K562 (cell line): ENCODE data around the gene BCAS3.

Source experiments
- CBX8 ChIP-seq: fragments of 200-600 bp; sonication (generic); IDR thresholded peaks from 2 replicates; pipeline ENCODE4 v1.6.1; 2012; ENCODE audit warnings: borderline replicate concordance, mixed run types, low read depth, mild to moderate bottlenecking, moderate library complexity, mixed read lengths, low read length, control low read depth, inconsistent platforms; ENCODE audit not compliant: poor library complexity, severe bottlenecking; ENCODE audit errors: extremely low read depth
- FOXK2 ChIP-seq, 2 experiments: fragments of 450-650 bp; IDR thresholded peaks in 1 of 2; conservative IDR thresholded peaks in 1 of 2; 2 replicates each; pipeline ENCODE4 v1.6.1; 2016; ENCODE audit warnings: low read depth in 2 of 2, mild to moderate bottlenecking in 1 of 2
- GABPA ChIP-seq: fragments of 200-800 bp; sonication (Bioruptor generic); conservative IDR thresholded peaks from 2 replicates; pipeline ENCODE4 v1.6.1; 2016; ENCODE audit warnings: low read depth, missing genetic modification characterization, missing compliant biosample characterization
- HDAC2 ChIP-seq: fragments of 450-650 bp; IDR thresholded peaks from 2 replicates; pipeline ENCODE4 v1.6.1; 2016; ENCODE audit warnings: mild to moderate bottlenecking
- HDGF ChIP-seq: fragments of 450-650 bp; IDR thresholded peaks from 2 replicates; pipeline ENCODE4 v1.6.1; 2016
- NCOR1 ChIP-seq: fragments of 450-650 bp; IDR thresholded peaks from 2 replicates; pipeline ENCODE4 v1.6.1; 2016; ENCODE audit warnings: mild to moderate bottlenecking, moderate library complexity
- POLR2A ChIP-seq: fragments of 450-650 bp; conservative IDR thresholded peaks from 2 replicates; pipeline ENCODE4 v1.6.1; 2016
- RBBP5 ChIP-seq: fragments of 200-600 bp; sonication (generic); IDR thresholded peaks from 2 replicates; pipeline ENCODE4 v1.6.1; 2012; ENCODE audit warnings: borderline replicate concordance, mild to moderate bottlenecking, low read length, control low read depth, inconsistent platforms; ENCODE audit not compliant: insufficient read depth, poor library complexity, severe bottlenecking
- RFX5 ChIP-seq: IDR thresholded peaks from 2 replicates; pipeline ENCODE4 v1.6.1; 2011; ENCODE audit warnings: low read depth, mild to moderate bottlenecking, improper control_type of control experiment, low read length
- THRAP3 ChIP-seq: fragments of 450-650 bp; IDR thresholded peaks from 2 replicates; pipeline ENCODE4 v1.6.1; 2016; ENCODE audit warnings: mild to moderate bottlenecking, inconsistent platforms, borderline replicate concordance
- ZNF121 ChIP-seq: sonication (generic); formaldehyde crosslinking; conservative IDR thresholded peaks from 2 replicates; pipeline ENCODE4 v1.8.0; 2022; ENCODE audit warnings: missing genetic modification reagents
- TF ChIP-seq, protein P1 (sequence below): fragments of 150-350 bp; conservative IDR thresholded peaks from 2 replicates; pipeline ENCODE4 v1.6.1; 2014; ENCODE audit warnings: low read length
- TF ChIP-seq, protein P2 (sequence below), 2 experiments: fragments of 450-650 bp in 1 of 2; sonication (generic) in 1 of 2; formaldehyde crosslinking in 1 of 2; IDR thresholded peaks; 2 replicates each; pipeline versions ENCODE4 v1.7.1 to v1.9.0; 2016 to 2022; ENCODE audit warnings: inconsistent platforms in 1 of 2, mild to moderate bottlenecking in 1 of 2, missing genetic modification reagents in 1 of 2
- TF ChIP-seq, protein P3 (sequence below), 3 experiments: IDR thresholded peaks in 2 of 3; conservative IDR thresholded peaks in 1 of 3; 2 replicates each; pipeline ENCODE4 v1.5.1; 2011 to 2012; ENCODE audit warnings: low read length in 3 of 3, mild to moderate bottlenecking in 3 of 3, control low read depth in 2 of 3, improper control_type of control experiment in 1 of 3, inconsistent platforms in 1 of 3, low read depth in 1 of 3, mixed read lengths in 1 of 3, moderate library complexity in 1 of 3; ENCODE audit not compliant: insufficient read depth in 2 of 3

DNA sequence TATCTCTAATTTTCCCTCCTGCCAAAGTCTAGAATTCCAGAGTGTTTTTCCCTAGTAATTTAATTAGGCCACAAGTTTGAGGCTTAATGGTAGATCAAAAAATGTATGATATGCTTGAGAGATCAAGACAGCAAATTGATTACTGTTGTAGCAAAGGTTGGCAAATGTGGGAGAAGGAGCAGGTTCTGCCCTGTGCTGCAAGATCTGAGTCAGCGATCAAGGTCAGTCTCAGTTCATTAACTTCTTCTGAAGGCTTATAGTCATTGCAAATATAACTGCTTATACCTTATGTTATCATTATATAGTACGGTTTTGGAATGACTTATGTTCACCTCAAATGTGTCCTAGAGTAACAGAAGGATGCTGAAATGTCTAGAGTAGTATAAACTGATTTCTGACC is 490.9 kb downstream of the BCAS3 start:
- TF ChIP-seq POLR2A (no peak), NCOR1 (no peak), HDAC2 (no peak), CBX8 (no peak), ZNF121 (CRISPR knock-in tag) (no peak), THRAP3 (no peak), RFX5 (no peak), HDGF (no peak), GABPA (tag) (no peak), RBBP5 (no peak), FOXK2 (conservative IDR thresholded peaks at IDR 0.05 in 1 of 2, IDR thresholded peaks at IDR 0.05 in 1 of 2; ENCODE audit: low read depth in 2 of 2) (no peak)
- TF ChIP-seq, protein P1, sequence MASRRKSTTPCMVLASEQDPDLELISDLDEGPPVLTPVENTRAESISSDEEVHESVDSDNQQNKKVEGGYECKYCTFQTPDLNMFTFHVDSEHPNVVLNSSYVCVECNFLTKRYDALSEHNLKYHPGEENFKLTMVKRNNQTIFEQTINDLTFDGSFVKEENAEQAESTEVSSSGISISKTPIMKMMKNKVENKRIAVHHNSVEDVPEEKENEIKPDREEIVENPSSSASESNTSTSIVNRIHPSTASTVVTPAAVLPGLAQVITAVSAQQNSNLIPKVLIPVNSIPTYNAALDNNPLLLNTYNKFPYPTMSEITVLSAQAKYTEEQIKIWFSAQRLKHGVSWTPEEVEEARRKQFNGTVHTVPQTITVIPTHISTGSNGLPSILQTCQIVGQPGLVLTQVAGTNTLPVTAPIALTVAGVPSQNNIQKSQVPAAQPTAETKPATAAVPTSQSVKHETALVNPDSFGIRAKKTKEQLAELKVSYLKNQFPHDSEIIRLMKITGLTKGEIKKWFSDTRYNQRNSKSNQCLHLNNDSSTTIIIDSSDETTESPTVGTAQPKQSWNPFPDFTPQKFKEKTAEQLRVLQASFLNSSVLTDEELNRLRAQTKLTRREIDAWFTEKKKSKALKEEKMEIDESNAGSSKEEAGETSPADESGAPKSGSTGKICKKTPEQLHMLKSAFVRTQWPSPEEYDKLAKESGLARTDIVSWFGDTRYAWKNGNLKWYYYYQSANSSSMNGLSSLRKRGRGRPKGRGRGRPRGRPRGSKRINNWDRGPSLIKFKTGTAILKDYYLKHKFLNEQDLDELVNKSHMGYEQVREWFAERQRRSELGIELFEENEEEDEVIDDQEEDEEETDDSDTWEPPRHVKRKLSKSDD: no peak
- TF ChIP-seq, protein P2, sequence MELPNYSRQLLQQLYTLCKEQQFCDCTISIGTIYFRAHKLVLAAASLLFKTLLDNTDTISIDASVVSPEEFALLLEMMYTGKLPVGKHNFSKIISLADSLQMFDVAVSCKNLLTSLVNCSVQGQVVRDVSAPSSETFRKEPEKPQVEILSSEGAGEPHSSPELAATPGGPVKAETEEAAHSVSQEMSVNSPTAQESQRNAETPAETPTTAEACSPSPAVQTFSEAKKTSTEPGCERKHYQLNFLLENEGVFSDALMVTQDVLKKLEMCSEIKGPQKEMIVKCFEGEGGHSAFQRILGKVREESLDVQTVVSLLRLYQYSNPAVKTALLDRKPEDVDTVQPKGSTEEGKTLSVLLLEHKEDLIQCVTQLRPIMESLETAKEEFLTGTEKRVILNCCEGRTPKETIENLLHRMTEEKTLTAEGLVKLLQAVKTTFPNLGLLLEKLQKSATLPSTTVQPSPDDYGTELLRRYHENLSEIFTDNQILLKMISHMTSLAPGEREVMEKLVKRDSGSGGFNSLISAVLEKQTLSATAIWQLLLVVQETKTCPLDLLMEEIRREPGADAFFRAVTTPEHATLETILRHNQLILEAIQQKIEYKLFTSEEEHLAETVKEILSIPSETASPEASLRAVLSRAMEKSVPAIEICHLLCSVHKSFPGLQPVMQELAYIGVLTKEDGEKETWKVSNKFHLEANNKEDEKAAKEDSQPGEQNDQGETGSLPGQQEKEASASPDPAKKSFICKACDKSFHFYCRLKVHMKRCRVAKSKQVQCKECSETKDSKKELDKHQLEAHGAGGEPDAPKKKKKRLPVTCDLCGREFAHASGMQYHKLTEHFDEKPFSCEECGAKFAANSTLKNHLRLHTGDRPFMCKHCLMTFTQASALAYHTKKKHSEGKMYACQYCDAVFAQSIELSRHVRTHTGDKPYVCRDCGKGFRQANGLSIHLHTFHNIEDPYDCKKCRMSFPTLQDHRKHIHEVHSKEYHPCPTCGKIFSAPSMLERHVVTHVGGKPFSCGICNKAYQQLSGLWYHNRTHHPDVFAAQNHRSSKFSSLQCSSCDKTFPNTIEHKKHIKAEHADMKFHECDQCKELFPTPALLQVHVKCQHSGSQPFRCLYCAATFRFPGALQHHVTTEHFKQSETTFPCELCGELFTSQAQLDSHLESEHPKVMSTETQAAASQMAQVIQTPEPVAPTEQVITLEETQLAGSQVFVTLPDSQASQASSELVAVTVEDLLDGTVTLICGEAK (IDR thresholded peaks at IDR 0.05): no peak
- TF ChIP-seq, protein P2 (CRISPR knock-in tag; IDR thresholded peaks at IDR 0.05): no peak
- TF ChIP-seq, protein P3, sequence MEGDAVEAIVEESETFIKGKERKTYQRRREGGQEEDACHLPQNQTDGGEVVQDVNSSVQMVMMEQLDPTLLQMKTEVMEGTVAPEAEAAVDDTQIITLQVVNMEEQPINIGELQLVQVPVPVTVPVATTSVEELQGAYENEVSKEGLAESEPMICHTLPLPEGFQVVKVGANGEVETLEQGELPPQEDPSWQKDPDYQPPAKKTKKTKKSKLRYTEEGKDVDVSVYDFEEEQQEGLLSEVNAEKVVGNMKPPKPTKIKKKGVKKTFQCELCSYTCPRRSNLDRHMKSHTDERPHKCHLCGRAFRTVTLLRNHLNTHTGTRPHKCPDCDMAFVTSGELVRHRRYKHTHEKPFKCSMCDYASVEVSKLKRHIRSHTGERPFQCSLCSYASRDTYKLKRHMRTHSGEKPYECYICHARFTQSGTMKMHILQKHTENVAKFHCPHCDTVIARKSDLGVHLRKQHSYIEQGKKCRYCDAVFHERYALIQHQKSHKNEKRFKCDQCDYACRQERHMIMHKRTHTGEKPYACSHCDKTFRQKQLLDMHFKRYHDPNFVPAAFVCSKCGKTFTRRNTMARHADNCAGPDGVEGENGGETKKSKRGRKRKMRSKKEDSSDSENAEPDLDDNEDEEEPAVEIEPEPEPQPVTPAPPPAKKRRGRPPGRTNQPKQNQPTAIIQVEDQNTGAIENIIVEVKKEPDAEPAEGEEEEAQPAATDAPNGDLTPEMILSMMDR (IDR thresholded peaks at IDR 0.05 in 2 of 3, conservative IDR thresholded peaks at IDR 0.05 in 1 of 3; ENCODE audit: insufficient read depth in 2 of 3, low read depth in 1 of 3, low read length in 3 of 3): no peak
